Hepatocyte (in vitro differentiated cells): Measurements from ENCODE around the gene LHFPL3.

Source experiments
- CTCF ChIP-seq: fragments of 200-600 bp; sonication (generic); IDR thresholded peaks from 2 replicates; pipeline ENCODE4 v1.5.1; 2016; ENCODE audit warnings: antibody characterized with exemption, mild to moderate bottlenecking; ENCODE audit not compliant: poor library complexity
- EZH2 ChIP-seq: fragments of 200-600 bp; sonication (generic); IDR thresholded peaks from 2 replicates; pipeline ENCODE4 v1.6.1; 2016; ENCODE audit warnings: antibody characterized with exemption, mild to moderate bottlenecking, borderline replicate concordance

- no peak for TF ChIP-seq CTCF
- no peak for TF ChIP-seq EZH2
These were observed 602.9 kb downstream of the LHFPL3 start for GRCh38 chr7:104931181-104931781.
